GM18508 (cell line): ENCODE measurements around the gene COL15A1.
"Not testable (repeated sequence)": the region's sequence is repeated elsewhere in the genome, so short reads cannot be mapped to it uniquely, and the experiment has no call there.

Experiments
- ATAC-seq: cut with Tn5 transposase; IDR thresholded peaks from one replicate; pipeline ENCODE4 v1.9.1; 2021; ENCODE audit warnings: moderate number of reproducible peaks; ENCODE audit not compliant: insufficient read depth, unreplicated experiment

COL15A1 gene

GRCh38 chr9:98943682-98944056 lies at the start of gene COL15A1:
TSS of gene COL15A1 (plus strand) at chr9:98943907. CDS start at chr9:98944062, 155 bp downstream.
- no peak for ATAC-seq

- ATAC-seq = no peak
Measured at GRCh38 chr9:98894171-98894570, 49.5 kb upstream of the COL15A1 start.

GRCh38 chr9:98894761-98895160 lies 48.9 kb upstream of the COL15A1 start:
- no peak for ATAC-seq

GRCh38 chr9:98896632-98897031 lies 47.1 kb upstream of the COL15A1 start:
- ATAC-seq = no peak

- ATAC-seq = no peak
Measured at GRCh38 chr9:98897745-98898144, 46.0 kb upstream of the COL15A1 start.

GRCh38 chr9:98899408-98900056 lies 44.2 kb upstream of the COL15A1 start:
- no peak for ATAC-seq

- no peak for ATAC-seq
Measured at GRCh38 chr9:98900244-98900643, 43.5 kb upstream of the COL15A1 start.

- no peak for ATAC-seq
Measured at GRCh38 chr9:98900725-98901124, 43.0 kb upstream of the COL15A1 start.

- ATAC-seq = not testable (repeated sequence)
Measured at GRCh38 chr9:98901843-98902242, 41.9 kb upstream of the COL15A1 start.

GRCh38 chr9:98902516-98902915 lies 41.2 kb upstream of the COL15A1 start:
- ATAC-seq = no peak

- ATAC-seq = no peak
Measured at GRCh38 chr9:98902925-98903324, 40.8 kb upstream of the COL15A1 start.

GRCh38 chr9:98903961-98904411 lies 39.7 kb upstream of the COL15A1 start:
- ATAC-seq = no peak

- ATAC-seq = no peak
Measured at GRCh38 chr9:98905015-98905414, 38.7 kb upstream of the COL15A1 start.

GRCh38 chr9:98906273-98907040 lies 37.2 kb upstream of the COL15A1 start:
- no peak for ATAC-seq

- ATAC-seq = no peak
Measured at GRCh38 chr9:98907055-98907454, 36.7 kb upstream of the COL15A1 start.

- no peak for ATAC-seq
Measured at GRCh38 chr9:98908897-98909634, 34.6 kb upstream of the COL15A1 start.

GRCh38 chr9:98909935-98910334 lies 33.8 kb upstream of the COL15A1 start:
- no peak for ATAC-seq

GRCh38 chr9:98911042-98911441 lies 32.7 kb upstream of the COL15A1 start:
- no peak for ATAC-seq

- ATAC-seq = not testable (repeated sequence)
Measured at GRCh38 chr9:98911738-98912137, 32.0 kb upstream of the COL15A1 start.

GRCh38 chr9:98912450-98912849 lies 31.3 kb upstream of the COL15A1 start:
- no peak for ATAC-seq

GRCh38 chr9:98913044-98913443 lies 30.7 kb upstream of the COL15A1 start:
- ATAC-seq = no peak
